GM18951 (cell line): ENCODE data around the gene SMIM29.

Experiments used
- POLR2A ChIP-seq: IDR thresholded peaks from 4 replicates; pipeline ENCODE4 v1.6.1; 2011; ENCODE audit warnings: mild to moderate bottlenecking; ENCODE audit not compliant: insufficient read length, insufficient read depth; ENCODE audit errors: extremely low read depth
- in situ Hi-C: fragments of 300-500 bp; cut with MboI; formaldehyde crosslinking; loops from one replicate; pipeline ENCODE4 v1.12.0; 2022; ENCODE audit warnings: low sequenced_read_pairs, mixed read lengths, inconsistent platforms; ENCODE audit not compliant: unreplicated experiment

SMIM29 gene

DNA sequence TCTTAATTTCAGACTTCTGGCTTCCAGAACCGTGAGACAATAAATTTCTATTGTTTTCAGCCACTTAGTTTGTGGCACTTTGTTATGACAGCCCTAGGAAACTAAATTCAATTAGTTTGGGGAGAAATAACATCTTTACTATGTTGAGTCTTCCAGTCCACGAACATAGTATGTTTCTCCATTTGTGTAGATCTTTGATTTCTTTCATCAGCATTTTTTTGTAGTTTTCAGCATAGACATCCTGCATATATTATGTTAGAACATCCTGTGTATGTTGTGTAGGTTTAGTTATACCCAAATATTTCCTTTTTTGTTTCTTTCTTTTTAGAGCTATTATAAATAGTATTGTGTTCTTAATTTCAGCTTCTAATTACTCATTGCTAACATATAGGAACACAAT lies 30.1 kb downstream of the SMIM29 start:
- in situ Hi-C loops, result no loop called here
- no peak for TF ChIP-seq POLR2A

DNA sequence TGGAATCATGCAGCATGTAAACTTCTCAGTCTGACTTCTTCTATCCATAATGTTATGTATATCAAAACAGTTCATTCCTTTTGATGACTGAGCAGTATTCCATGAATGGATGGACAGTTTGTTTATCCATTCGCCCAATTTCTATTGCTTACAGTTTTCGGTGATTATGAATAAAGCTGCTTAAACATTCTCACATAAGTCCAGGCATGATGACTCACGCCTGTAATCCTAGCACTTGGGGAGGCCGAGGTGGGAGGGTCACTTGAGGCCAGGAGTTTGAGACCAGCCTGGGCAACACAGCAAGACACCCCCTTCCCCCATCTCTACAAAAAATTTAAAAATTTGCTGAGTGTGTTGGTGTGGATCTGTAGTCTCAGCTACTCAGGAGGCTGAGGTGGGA lies 35.0 kb downstream of the SMIM29 start:
- in situ Hi-C loops, result no loop called here
- TF ChIP-seq POLR2A, result no peak

DNA sequence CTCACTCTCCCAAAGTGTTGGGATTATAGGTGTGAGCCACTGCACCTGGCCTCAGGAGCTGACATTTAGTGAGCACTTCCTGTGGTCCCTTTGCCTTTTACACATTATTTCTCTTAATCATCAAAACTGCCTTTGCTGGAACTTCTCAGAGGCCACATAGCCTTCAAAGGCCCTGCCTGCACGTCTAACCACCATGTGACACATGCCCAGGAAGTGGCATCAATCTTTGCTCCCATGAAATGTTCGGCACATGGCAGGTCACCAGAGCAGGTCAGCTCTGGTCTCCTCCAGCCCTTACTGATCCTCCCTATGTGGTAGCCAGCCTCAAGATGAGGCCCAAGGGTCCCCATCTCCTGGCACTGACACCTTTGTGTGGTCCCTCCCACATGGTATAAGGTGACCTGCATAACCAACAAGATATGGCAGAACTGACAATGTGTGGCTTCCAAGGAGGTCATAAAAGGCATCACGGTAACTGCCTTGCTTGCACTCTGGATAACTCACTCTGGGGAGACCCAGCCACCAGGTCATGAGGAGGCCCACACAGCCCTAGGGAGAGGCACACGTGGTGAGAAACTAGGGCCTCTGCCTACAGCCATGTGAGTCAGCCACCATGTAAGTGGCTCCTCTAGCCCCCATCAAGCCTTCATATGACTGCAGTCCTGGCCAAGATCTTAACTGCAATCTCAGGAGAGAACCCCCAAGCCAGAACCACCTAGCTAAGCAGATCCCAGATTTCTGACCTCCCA lies 40.9 kb downstream of the SMIM29 start:
- no peak for TF ChIP-seq POLR2A
- in situ Hi-C loops, result no loop called here

DNA sequence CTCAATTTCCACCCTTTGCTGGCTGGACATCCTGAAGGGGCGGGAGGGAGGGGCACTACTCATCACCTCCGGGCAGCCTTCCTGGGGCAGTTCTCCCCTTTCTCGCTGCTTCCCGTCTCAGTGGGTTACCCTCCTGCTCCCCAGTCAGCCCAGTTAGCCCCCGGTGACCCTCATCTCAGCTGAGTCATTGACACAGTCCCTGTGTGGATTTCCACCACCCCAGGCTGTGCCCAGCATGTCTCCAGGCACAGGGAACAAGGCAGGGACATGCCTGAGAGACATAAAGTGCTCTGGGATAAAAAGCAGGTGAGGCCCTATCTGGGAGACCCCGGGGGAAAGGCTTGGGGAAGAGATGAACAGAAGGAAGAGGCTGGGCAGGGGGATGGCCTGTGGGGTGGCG lies 42.1 kb downstream of the SMIM29 start:
- in situ Hi-C loops, result no loop called here
- no peak for TF ChIP-seq POLR2A

DNA sequence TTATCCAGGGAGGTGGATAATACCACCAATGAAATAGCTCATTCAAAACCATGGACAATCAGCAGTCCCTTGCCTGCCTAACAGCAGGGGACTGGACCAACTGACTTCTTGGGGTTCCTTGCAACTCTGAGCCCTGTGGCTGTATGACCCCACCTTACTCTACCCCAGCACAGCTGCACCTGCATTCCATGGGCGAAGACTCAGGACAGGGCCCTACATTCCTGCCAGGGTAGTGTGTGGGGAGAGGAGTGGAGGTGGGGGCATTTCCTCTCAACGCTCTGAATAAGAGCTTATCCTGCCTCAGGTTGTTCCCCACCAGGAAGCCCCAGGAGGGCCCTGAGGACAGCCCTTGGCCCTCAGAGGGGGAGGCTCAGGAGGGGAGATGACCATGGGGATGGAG lies 42.9 kb downstream of the SMIM29 start:
- TF ChIP-seq POLR2A, result no peak
- in situ Hi-C loops, result no loop called here

DNA sequence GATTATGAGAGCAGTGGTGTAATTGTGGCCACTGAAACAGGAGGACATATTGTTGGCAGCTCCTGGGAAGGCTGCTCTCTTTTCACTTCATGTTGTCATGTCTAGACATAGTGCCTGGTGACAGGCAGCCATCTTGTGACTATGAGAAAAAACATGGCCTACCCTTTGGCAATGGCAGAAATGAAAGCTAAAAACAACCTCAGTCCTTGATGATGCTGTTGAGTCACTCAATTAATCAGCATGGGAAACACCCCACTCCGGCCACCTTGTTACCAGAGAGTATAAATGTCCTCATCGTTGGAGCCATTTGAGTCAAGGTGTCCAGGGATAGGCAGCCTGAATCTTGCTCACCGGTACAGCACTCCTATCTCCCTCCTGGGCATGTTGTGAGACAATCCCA lies 43.3 kb downstream of the SMIM29 start:
- in situ Hi-C loops, result no loop called here

DNA sequence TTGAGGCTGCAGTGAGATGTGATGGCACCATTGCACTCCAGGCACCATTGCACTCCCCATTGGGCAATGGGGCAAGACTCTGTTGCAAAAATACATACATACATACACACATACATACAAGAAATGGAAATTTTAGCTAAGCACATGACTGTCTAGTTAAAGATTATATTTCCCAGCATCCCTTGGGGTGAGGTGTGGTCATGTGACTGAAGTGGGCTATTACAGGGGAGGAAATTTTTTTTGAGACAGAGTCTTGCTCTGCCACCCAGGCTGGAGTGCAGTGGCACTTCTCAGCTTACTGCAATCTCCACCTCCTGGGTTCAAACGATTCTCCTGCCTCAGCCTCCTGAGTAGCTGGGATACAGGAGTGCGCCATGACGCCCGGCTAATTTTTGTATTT lies 44.1 kb downstream of the SMIM29 start:
- in situ Hi-C loops, result no loop called here
- no peak for TF ChIP-seq POLR2A

More for the DNA sequence above, 43.3 kb downstream of the SMIM29 start:
- no peak for TF ChIP-seq POLR2A

DNA sequence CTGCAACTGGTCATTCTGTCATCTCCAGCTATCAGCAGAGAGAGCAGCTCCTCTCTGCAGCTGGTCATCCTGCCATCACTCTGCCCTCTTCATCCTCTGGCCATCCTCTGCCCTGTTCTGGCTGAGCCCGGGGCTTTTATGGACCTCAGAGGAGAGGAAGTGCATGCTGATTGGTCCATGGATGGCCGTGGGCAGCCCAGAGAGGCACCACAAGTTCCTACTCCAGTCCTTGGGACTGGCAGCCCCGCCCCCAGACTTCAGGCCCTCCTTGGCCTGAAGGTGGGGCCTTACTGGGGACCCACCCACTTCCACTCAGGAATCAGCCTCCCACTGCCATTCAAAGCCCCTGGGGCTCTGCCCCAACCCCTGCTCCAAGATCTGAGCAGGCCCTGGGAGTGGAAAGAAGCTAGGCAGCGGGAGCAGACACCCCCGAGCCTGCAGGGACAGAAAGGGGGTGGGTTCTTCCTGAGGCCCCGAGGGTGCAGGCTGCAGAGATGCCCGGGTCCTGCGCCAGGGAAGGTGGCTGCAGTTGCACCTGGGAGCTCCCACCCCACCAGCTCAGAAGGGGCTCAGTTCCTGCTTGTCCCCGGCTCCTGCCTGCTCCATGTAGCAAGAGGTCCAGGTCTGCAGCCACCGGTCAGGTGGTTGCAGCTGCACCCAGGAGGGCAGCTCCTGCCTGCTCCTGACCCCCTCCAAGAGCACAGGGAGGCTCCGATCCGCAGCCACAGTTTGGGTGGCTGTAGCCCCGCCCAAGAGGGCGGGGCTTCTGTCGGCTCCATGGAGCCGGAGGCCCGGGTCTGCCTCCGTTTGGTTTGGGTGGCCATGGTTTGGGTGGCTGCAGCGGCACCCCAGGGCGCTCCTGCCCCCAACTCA lies 46.2 kb downstream of the SMIM29 start:
- in situ Hi-C loops, result no loop called here

DNA sequence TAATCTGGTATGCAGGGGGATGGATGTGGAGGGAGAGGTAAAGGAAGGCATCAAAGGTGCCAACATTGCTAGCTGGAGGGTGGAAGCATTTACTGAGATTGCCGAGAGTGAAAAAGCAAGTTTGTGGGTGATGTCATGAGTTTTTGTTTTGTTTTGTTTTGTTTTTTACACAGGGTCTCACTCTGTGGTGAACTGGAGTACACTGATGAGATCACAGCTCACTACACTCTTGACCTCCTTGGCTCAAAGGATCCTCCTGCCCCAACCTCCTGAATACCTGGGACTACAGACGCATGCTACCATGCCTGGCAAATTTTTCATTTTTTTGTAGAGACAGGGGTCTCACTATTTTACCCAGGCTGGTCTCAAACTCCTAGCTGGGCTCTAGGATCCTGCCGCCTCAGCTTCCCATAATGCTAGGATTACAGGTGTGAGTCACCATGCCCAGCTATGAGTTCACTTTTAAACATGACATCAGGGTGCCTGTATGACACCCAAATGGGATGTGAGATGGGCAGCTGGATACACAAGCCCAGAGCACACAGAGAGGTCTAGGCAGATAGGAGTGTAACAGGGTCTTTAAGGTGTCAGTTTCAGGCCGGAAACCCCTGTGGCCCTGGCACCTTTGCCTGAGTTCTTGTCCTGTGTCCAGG lies 47.2 kb downstream of the SMIM29 start:
- TF ChIP-seq POLR2A, result no peak
- in situ Hi-C loops, result no loop called here

More for the DNA sequence above, 46.2 kb downstream of the SMIM29 start:
- no peak for TF ChIP-seq POLR2A

DNA sequence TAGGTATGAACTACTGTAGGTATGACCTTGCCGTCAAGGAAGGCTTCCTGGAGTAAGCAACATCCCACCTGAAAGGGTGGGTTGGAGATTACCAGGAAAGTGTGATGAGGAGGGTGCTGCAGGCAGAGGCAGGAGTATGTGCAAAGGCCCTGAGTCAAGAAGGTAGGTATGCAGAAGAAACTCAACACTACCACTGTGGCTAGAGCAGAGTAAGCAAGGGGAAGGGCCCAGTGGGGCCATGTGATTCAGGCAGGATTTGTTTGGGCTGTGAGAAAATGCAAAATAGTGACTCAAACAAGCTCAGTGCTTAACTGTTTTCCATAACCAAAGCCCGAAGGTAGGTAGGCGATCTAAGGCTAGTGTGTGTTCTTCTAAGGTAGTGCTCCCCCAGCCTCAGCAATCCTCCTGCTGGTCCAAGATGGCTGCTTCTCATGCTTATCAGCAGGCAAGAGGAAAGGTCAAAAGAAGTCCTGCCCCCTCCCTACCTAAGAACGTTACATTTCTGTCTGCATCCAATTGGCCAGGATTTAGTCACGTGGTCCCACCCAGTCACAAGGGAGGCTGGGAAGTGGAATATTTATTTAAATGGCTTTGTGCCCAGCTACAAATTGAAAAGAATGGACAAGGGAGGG lies 48.4 kb downstream of the SMIM29 start:
- no peak for TF ChIP-seq POLR2A
- in situ Hi-C loops, result no loop called here

DNA sequence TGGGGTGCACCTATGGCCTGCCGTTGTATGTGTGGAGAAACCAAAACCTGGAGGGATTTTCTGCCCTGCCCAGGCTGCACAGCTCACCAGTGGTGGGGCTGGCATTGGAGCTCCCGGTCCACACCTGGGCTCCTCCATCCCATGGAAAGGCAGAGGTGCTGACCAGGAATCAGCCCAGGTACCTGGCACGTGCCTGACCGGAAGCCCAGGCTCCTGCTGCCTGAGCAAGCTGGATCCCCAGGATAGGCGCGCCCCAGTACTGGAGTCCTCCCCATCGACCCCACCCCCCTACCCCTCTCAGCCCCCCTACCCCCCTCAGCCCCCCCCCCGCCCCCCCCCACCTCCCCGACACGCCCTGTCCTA lies 52.0 kb downstream of the SMIM29 start:
- in situ Hi-C loops, result no loop called here
- no peak for TF ChIP-seq POLR2A
